ENCODE data around the gene VAT1L. TPM values are rescaled to one million over a fixed set of nuclear protein-coding genes. Genes with fewer than 3 reads are reported as not detected.
"Not testable (repeated sequence)": the region's sequence is repeated elsewhere in the genome, so short reads cannot be mapped to it uniquely, and the experiment has no call there.

The VAT1L gene
- total RNA-seq, 1 donor from 2014 or later = 6.4 TPM

DNA sequence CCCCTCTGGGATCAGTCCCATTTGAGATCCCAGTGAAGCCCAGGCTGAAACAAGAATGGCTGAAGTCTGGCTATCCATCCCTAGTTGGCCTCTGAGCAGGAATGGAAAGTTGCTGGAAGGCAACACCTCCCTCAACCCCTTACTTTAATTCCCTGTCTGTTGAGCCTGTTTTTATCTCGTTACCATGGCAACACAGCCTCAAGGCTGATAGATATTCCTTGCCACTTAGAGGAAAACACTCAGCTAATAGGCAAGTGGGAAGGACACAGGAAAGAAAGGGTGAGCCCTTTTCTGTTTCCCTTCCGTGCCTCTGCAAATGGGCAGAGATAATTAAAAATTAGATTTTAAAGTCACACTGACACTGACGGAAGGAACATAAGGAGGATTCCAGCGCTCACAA is 158.5 kb downstream of the VAT1L start:
- intact Hi-C loops (cut with DNase I) = no loop called here
- no peaks in the 10 kb centered on the region for H3K9me3 ChIP-seq
- no peak overlapping the region for H3K27ac ChIP-seq
- no peak for DNase-seq (ENCODE audit: extremely low spot score in 2 of 2)
- TF ChIP-seq POLR2AphosphoS5 (IDR thresholded peaks at IDR 0.05; ENCODE audit: insufficient read depth in 1 of 2, low read depth in 1 of 2) = no peak
- TF ChIP-seq POLR2A (IDR thresholded peaks at IDR 0.05) = no peak
- TF ChIP-seq CTCF (IDR thresholded peaks at IDR 0.05) = no peak
- H3K36me3 ChIP-seq = no peaks in the 10 kb centered on the region
- no peaks in the 10 kb centered on the region for H3K27me3 ChIP-seq
- no peaks in the 10 kb centered on the region for H3K4me1 ChIP-seq
- H3K4me3 ChIP-seq = no peak overlapping the region

DNA sequence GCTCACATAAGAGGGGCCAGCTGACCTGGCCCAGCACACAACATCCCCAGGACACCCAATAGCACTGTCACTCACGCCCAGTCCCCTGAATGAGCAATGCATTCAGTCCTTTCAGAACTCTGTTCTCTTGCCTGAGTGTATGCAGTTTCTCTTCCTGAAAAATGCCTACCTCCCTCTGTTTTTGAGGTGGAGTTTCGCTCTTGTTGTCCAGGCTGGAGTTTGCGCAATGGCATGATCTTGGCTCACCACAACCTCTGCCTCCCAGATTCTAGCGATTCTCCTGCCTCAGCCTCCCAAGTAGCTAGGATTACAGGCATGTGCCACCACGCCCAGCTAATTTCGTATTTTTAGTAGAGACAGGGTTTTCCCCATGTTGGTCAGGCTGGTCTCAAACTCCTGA is 159.2 kb downstream of the VAT1L start:
- H3K9me3 ChIP-seq; DNase-seq (ENCODE audit: extremely low spot score in 2 of 2); H3K27ac ChIP-seq; intact Hi-C loops (cut with DNase I); H3K36me3 ChIP-seq; H3K4me1 ChIP-seq; H3K4me3 ChIP-seq; H3K27me3 ChIP-seq: not testable (repeated sequence)

GRCh38 chr16:77948835-77949234 is 160.5 kb downstream of the VAT1L start:
- TF ChIP-seq POLR2A (IDR thresholded peaks at IDR 0.05) = no peak
- TF ChIP-seq CTCF (IDR thresholded peaks at IDR 0.05) = no peak
- no peak for TF ChIP-seq POLR2AphosphoS5 (IDR thresholded peaks at IDR 0.05; ENCODE audit: insufficient read depth in 1 of 2, low read depth in 1 of 2)
- H3K4me1 ChIP-seq = no peaks in the 10 kb centered on the region
- H3K9me3 ChIP-seq = no peaks in the 10 kb centered on the region
- H3K36me3 ChIP-seq = no peaks in the 10 kb centered on the region
- H3K27ac ChIP-seq = no peak overlapping the region
- H3K4me3 ChIP-seq = no peak overlapping the region
- intact Hi-C loops (cut with DNase I) = no loop called here
- H3K27me3 ChIP-seq = no peaks in the 10 kb centered on the region
- no peak for DNase-seq (ENCODE audit: extremely low spot score in 2 of 2)

DNA sequence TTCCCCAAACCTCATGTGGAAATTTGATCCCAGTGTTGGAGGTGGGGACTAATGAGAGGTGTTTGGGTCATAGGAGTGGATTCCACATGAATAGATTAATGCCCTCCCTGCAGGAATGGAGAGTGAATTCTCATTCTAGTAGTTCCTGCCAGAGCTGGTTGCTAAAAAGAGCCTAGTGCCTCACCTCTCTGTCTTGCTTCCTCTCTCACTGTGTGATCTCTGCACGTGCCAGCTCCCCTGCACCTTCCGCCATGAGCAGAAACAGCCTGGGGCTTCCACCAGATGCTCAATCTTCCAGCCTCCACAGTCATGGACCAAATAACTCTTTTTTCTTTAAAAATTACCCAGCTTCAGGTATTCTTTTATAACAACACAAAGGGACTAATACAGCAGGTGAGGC is 161.1 kb downstream of the VAT1L start:
- H3K4me3 ChIP-seq = no peak overlapping the region
- H3K9me3 ChIP-seq = no peaks in the 10 kb centered on the region
- no peak for DNase-seq (ENCODE audit: extremely low spot score in 2 of 2)
- no peak overlapping the region for H3K27ac ChIP-seq
- no peaks in the 10 kb centered on the region for H3K27me3 ChIP-seq
- H3K4me1 ChIP-seq = no peaks in the 10 kb centered on the region
- intact Hi-C loops (cut with DNase I) = no loop called here
- H3K36me3 ChIP-seq = no peaks in the 10 kb centered on the region
- TF ChIP-seq CTCF (IDR thresholded peaks at IDR 0.05) (no peak), POLR2A (IDR thresholded peaks at IDR 0.05) (no peak), POLR2AphosphoS5 (IDR thresholded peaks at IDR 0.05; ENCODE audit: insufficient read depth in 1 of 2, low read depth in 1 of 2) (no peak)

DNA sequence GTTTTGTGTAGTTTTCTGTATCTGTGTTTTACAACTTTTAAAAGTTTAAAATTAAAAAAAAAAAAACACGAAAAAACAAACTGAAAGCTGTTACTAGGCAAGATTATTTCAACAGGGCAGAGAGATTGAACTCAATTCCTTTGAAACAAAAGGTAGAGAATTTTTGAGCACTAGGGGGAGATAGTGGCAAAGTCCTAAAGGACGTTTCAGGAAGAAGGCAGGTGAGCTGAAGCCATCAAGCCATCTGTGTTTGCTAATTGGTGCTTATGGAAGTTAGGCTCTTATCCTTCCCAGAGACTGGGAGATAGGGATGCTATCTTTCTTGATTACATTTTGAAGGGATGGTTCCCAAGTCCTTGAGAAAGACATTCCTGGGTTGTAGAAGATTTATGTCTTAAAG is 163.4 kb downstream of the VAT1L start:
- no peak for TF ChIP-seq POLR2A (IDR thresholded peaks at IDR 0.05)
- TF ChIP-seq CTCF (IDR thresholded peaks at IDR 0.05) = peak in 1 of 3 experiments; percentile 17
- no peak for TF ChIP-seq POLR2AphosphoS5 (IDR thresholded peaks at IDR 0.05; ENCODE audit: insufficient read depth in 1 of 2, low read depth in 1 of 2)
- intact Hi-C loops (cut with DNase I) = no loop called here
- no peaks in the 10 kb centered on the region for H3K27me3 ChIP-seq

GRCh38 chr16:77955127-77955526 is 166.8 kb downstream of the VAT1L start:
- no peak overlapping the region for H3K4me3 ChIP-seq
- no peak for TF ChIP-seq CTCF (IDR thresholded peaks at IDR 0.05)
- no peak for TF ChIP-seq POLR2AphosphoS5 (IDR thresholded peaks at IDR 0.05; ENCODE audit: insufficient read depth in 1 of 2, low read depth in 1 of 2)
- no peak for TF ChIP-seq POLR2A (IDR thresholded peaks at IDR 0.05)
- H3K27me3 ChIP-seq = no peaks in the 10 kb centered on the region
- no peaks in the 10 kb centered on the region for H3K4me1 ChIP-seq
- H3K9me3 ChIP-seq = no peaks in the 10 kb centered on the region
- no peaks in the 10 kb centered on the region for H3K36me3 ChIP-seq
- intact Hi-C loops (cut with DNase I) = no loop called here
- H3K27ac ChIP-seq = no peak overlapping the region
- DNase-seq (ENCODE audit: extremely low spot score in 2 of 2) = no peak

More for the DNA sequence above, 163.4 kb downstream of the VAT1L start:
- Histone ChIP-seq H3K4me1 (no peaks in the 10 kb centered on the region), H3K4me3 (no peak overlapping the region), H3K9me3 (no peaks in the 10 kb centered on the region), H3K27ac (no peak overlapping the region), H3K36me3 (no peaks in the 10 kb centered on the region)
- DNase-seq (ENCODE audit: extremely low spot score in 2 of 2) = no peak

All from vagina (tissue), 2 donors.